ENCODE measurements around the gene XRN1. TPM values are rescaled to one million over a fixed set of nuclear protein-coding genes. Genes with fewer than 3 reads are reported as not detected.

The XRN1 gene
- total RNA-seq, 1 experiment from 2014 or later, result 29.9 TPM

Other genes with a start within 250 kb of the XRN1 start
- gene GK5, start 222.5 kb downstream of the XRN1 start, total RNA-seq (2021; ENCODE audit: unreplicated experiment), result 30.8 TPM
- 38.6 TPM for gene ATR, start 130.7 kb upstream of the XRN1 start, total RNA-seq (2021; ENCODE audit: unreplicated experiment)
- 36.1 TPM for gene PLS1, start 148.4 kb upstream of the XRN1 start, total RNA-seq (2021; ENCODE audit: unreplicated experiment)

Data from Panc1 (cell line).